ENCODE measurements around the gene C17orf107. TPM values are rescaled to one million over a fixed set of nuclear protein-coding genes. Genes with fewer than 3 reads are reported as not detected.

C17orf107 gene
- polyA plus RNA-seq, 1 donor (not counting 4 experiments of a cell fraction or from before 2014, with no cell fraction given): 0.33 TPM

- Histone ChIP-seq H3K4me1 (ENCODE audit: control insufficient read depth, extremely low read depth, insufficient read depth, low read length) (peaks cover 35% of the 10 kb centered on the region), H3K9ac (ENCODE audit: control insufficient read depth, extremely low read depth, insufficient read depth, low read length) (peak overlapping the region; percentile 94), H3K4me2 (ENCODE audit: control insufficient read depth, extremely low read depth, insufficient read depth, low read depth, low read length) (peak overlapping the region; percentile 100), H3K27me3 (ENCODE audit: control insufficient read depth, extremely low read depth, insufficient read depth, low read length) (no peaks in the 10 kb centered on the region), H3K36me3 (ENCODE audit: control insufficient read depth in 2 of 2, extremely low read depth in 1 of 2, insufficient read depth in 2 of 2, low read length in 2 of 2) (peaks cover 27 to 34% of the 10 kb centered on the region in 2 experiments), H3K9me3 (ENCODE audit: control insufficient read depth, low read depth, low read length) (no peaks in the 10 kb centered on the region), H3K9me1 (ENCODE audit: control insufficient read depth, extremely low read depth, insufficient read depth, low read length) (no peaks in the 10 kb centered on the region), H2AFZ (ENCODE audit: control insufficient read depth, low read length) (no peak overlapping the region), H3K27ac (ENCODE audit: control insufficient read depth, insufficient read depth, low read length) (peak overlapping the region; percentile 89), H4K20me1 (ENCODE audit: control insufficient read depth, extremely low read depth, insufficient read depth, low read length) (peaks cover 15% of the 10 kb centered on the region), H3K79me2 (ENCODE audit: control insufficient read depth, insufficient read depth, low read length) (peaks cover 46% of the 10 kb centered on the region), H3K4me3 (ENCODE audit: control insufficient read depth in 2 of 3, extremely low read depth in 1 of 3, insufficient read depth in 2 of 3, low read depth in 1 of 3, low read length in 3 of 3) (peak overlapping the region; percentile 96 to 99 (median 97))
- FAIRE-seq (no peak), DNase-seq (ENCODE audit: low read depth, low spot score) (no peak)
- dilution Hi-C loops (cut with MboI; ENCODE audit: extremely low pct_ligation_motif_present, low sequenced_read_pairs): loop anchor here (10.0 kb wide), 1 partner anchor 58 kb away; no protein-coding TSS in a partner anchor
- no peak for TF ChIP-seq CTCF (optimal IDR thresholded peaks at IDR 0.05 in 1 of 3, IDR thresholded peaks at IDR 0.05 in 1 of 3, conservative IDR thresholded peaks at IDR 0.05 in 1 of 3; ENCODE audit: extremely low read depth in 1 of 3, insufficient read depth in 2 of 3, low read length in 3 of 3)
- TF ChIP-seq EZH2 (IDR thresholded peaks at IDR 0.05; ENCODE audit: low read length): no peak
Observed at GRCh38 chr17:4947010-4947410, 47.7 kb downstream of the C17orf107 start.

- TF ChIP-seq EZH2 (IDR thresholded peaks at IDR 0.05; ENCODE audit: low read length) (no peak), CTCF (optimal IDR thresholded peaks at IDR 0.05 in 1 of 3, IDR thresholded peaks at IDR 0.05 in 1 of 3, conservative IDR thresholded peaks at IDR 0.05 in 1 of 3; ENCODE audit: extremely low read depth in 1 of 3, insufficient read depth in 2 of 3, low read length in 3 of 3) (no peak)
- peak overlapping the region; percentile 94 for H3K9ac ChIP-seq (ENCODE audit: control insufficient read depth, extremely low read depth, insufficient read depth, low read length)
- H3K27ac ChIP-seq (ENCODE audit: control insufficient read depth, insufficient read depth, low read length): peak overlapping the region; percentile 89
- peaks cover 15% of the 10 kb centered on the region for H4K20me1 ChIP-seq (ENCODE audit: control insufficient read depth, extremely low read depth, insufficient read depth, low read length)
- peaks cover 40% of the 10 kb centered on the region for H3K79me2 ChIP-seq (ENCODE audit: control insufficient read depth, insufficient read depth, low read length)
- no peak overlapping the region for H2AFZ ChIP-seq (ENCODE audit: control insufficient read depth, low read length)
- dilution Hi-C loops (cut with MboI; ENCODE audit: extremely low pct_ligation_motif_present, low sequenced_read_pairs): loop anchor here (10.0 kb wide), 1 partner anchor 57 kb away; no protein-coding TSS in a partner anchor
- FAIRE-seq (no peak), DNase-seq (ENCODE audit: low read depth, low spot score) (no peak)
- no peaks in the 10 kb centered on the region for H3K27me3 ChIP-seq (ENCODE audit: control insufficient read depth, extremely low read depth, insufficient read depth, low read length)
- H3K4me2 ChIP-seq (ENCODE audit: control insufficient read depth, extremely low read depth, insufficient read depth, low read depth, low read length): peak overlapping the region; percentile 100
- no peaks in the 10 kb centered on the region for H3K9me1 ChIP-seq (ENCODE audit: control insufficient read depth, extremely low read depth, insufficient read depth, low read length)
- peaks cover 23 to 31% of the 10 kb centered on the region in 2 experiments for H3K36me3 ChIP-seq (ENCODE audit: control insufficient read depth in 2 of 2, extremely low read depth in 1 of 2, insufficient read depth in 2 of 2, low read length in 2 of 2)
- H3K4me3 ChIP-seq (ENCODE audit: control insufficient read depth in 2 of 3, extremely low read depth in 1 of 3, insufficient read depth in 2 of 3, low read depth in 1 of 3, low read length in 3 of 3): peak overlapping the region; percentile 96 to 99 (median 97)
- peaks cover 34% of the 10 kb centered on the region for H3K4me1 ChIP-seq (ENCODE audit: control insufficient read depth, extremely low read depth, insufficient read depth, low read length)
- H3K9me3 ChIP-seq (ENCODE audit: control insufficient read depth, low read depth, low read length): no peaks in the 10 kb centered on the region
Observed at GRCh38 chr17:4947411-4948165, 48.3 kb downstream of the C17orf107 start.

Data from keratinocyte (primary cell).